ENCODE measurements around the gene ESR1. TPM values are rescaled to one million over a fixed set of nuclear protein-coding genes. Genes with fewer than 3 reads are reported as not detected.

Gene ESR1
- total and polyA plus RNA-seq, 9 of the 15 experiments (the other 6 are each of a cell fraction or from before 2014, with no cell fraction given): 0.03 to 0.27 (median 0.08) TPM; not detected in 1

GRCh38 chr6:152117156-152118133 is 310.0 kb downstream of the ESR1 start:
- peaks cover 7 to 21% of the 10 kb centered on the region in 2 experiments; a peak in 4 of 5 replicates for H3K27me3 ChIP-seq (ENCODE audit: control insufficient read depth in 2 of 2, insufficient read depth in 2 of 2, low read length in 2 of 2)
- H3K79me2 ChIP-seq (ENCODE audit: control insufficient read depth, insufficient read depth, low read length): no peaks in the 10 kb centered on the region
- H3K4me2 ChIP-seq (ENCODE audit: insufficient read depth, low read length): no peak overlapping the region
- H3K36me3 ChIP-seq (ENCODE audit: control insufficient read depth, insufficient read depth, low read length): no peaks in the 10 kb centered on the region
- ChIA-PET POLR2A (no interaction called here), CTCF (ENCODE audit: low intra/inter-chr PET ratio) (no interaction called here)
- H3K4me1 ChIP-seq (replicated peaks in 1 of 2; ENCODE audit: control insufficient read depth in 2 of 2, insufficient read depth in 2 of 2, low read length in 2 of 2): no peaks in the 10 kb centered on the region
- no peaks in the 10 kb centered on the region for H3K9me1 ChIP-seq (ENCODE audit: control insufficient read depth, insufficient read depth, low read length)
- BruUV-seq (replicated peaks): no TSS peak
- no peak overlapping the region for H2AFZ ChIP-seq (ENCODE audit: low read depth, low read length)
- FAIRE-seq (no peak), DNase-seq (ENCODE audit: extremely low read depth in 1 of 4, low spot score in 3 of 4) (no peak), ATAC-seq (no peak)
- no peak overlapping the region for H3K9ac ChIP-seq (ENCODE audit: insufficient read depth in 1 of 2, low read depth in 2 of 2, low read length in 2 of 2)
- no peaks in the 10 kb centered on the region for H4K20me1 ChIP-seq (replicated peaks; ENCODE audit: control insufficient read depth, insufficient read depth, low read length)
- no peak overlapping the region for H3K27ac ChIP-seq (ENCODE audit: extremely low read depth, low read depth, low read length)
- in situ Hi-C loops (cut with MboI) (no loop called here), intact Hi-C loops (cut with micrococcal nuclease) (no loop called here)
- H3K9me3 ChIP-seq (replicated peaks; ENCODE audit: control insufficient read depth, insufficient read depth, low read depth, low read length): no peaks in the 10 kb centered on the region; the same call in 1 of the 2 replicates
- H3K4me3 ChIP-seq: no peak overlapping the region
- WGBS (ENCODE audit: insufficient coverage, low coverage, missing lambda C conversion rate): 1% methylated on average over 9 of the region's 9 CpGs
- no peak for TF ChIP-seq ZNF274 (IDR thresholded peaks at IDR 0.05; ENCODE audit: borderline replicate concordance, low read depth, low read length)
- no peak for TF ChIP-seq KLF1 (tag; IDR thresholded peaks at IDR 0.05)
- no peak for TF ChIP-seq EHMT2 (IDR thresholded peaks at IDR 0.05)
- TF ChIP-seq NCOA4 (IDR thresholded peaks at IDR 0.05; ENCODE audit: partially characterized antibody): no peak
- TF ChIP-seq KAT2B (IDR thresholded peaks at IDR 0.05; ENCODE audit: low read depth, low read length): no peak
- no peak for TF ChIP-seq ZNF407 (IDR thresholded peaks at IDR 0.05; ENCODE audit: low read depth)
- no peak for TF ChIP-seq KDM2B (CRISPR knock-in tag; IDR thresholded peaks at IDR 0.05)
- no peak for TF ChIP-seq ZBTB12 (CRISPR knock-in tag; IDR thresholded peaks at IDR 0.05)
- TF ChIP-seq POLR2H (tag; IDR thresholded peaks at IDR 0.05; ENCODE audit: low read depth): no peak
- no peak for TF ChIP-seq TFE3 (CRISPR knock-in tag; IDR thresholded peaks at IDR 0.05)
